K562 (cell line): ENCODE results near the gene SF3B4. TPM values are rescaled to one million over a fixed set of nuclear protein-coding genes. Genes with fewer than 3 reads are reported as not detected.
A peak's percentile ranks its signal among the peaks of the same experiment; 100 is the strongest.

ENCODE experiments used
- CBX5 ChIP-seq: IDR thresholded peaks from 2 replicates; pipeline ENCODE4 v1.6.1; 2014; ENCODE audit warnings: low read depth, borderline replicate concordance
- CHD4 ChIP-seq: fragments of 200-600 bp; sonication (generic); IDR thresholded peaks from 3 replicates; pipeline ENCODE4 v1.6.1; 2012; ENCODE audit warnings: low read depth, mild to moderate bottlenecking, mixed read lengths, low read length, inconsistent platforms; ENCODE audit not compliant: insufficient read depth, insufficient replicate concordance, poor library complexity, severe bottlenecking
- EWSR1 ChIP-seq: fragments of 450-650 bp; IDR thresholded peaks from 2 replicates; pipeline ENCODE4 v1.6.1; 2018; ENCODE audit warnings: borderline replicate concordance, mild to moderate bottlenecking, low read depth, moderate library complexity; ENCODE audit not compliant: partially characterized antibody
- FIP1L1 ChIP-seq: fragments of 200-400 bp; formaldehyde crosslinking; IDR thresholded peaks from 2 replicates; pipeline ENCODE4 v1.6.1; 2018; ENCODE audit warnings: mild to moderate bottlenecking, low read depth, low read length; ENCODE audit not compliant: poor library complexity, severe bottlenecking
- HNRNPLL ChIP-seq: fragments of 200-400 bp; formaldehyde crosslinking; IDR thresholded peaks from 2 replicates; pipeline ENCODE4 v1.6.1; 2017; ENCODE audit warnings: low read length, low read depth, mild to moderate bottlenecking; ENCODE audit not compliant: poor library complexity, severe bottlenecking
- MCM7 ChIP-seq, 2 experiments: fragments of 450-650 bp; IDR thresholded peaks; 2 replicates each; pipeline ENCODE4 v1.6.1; 2016 to 2018
- MXI1 ChIP-seq: IDR thresholded peaks from 2 replicates; pipeline ENCODE4 v1.6.1; 2011; ENCODE audit warnings: low read depth, mild to moderate bottlenecking, improper control_type of control experiment, low read length
- NR2C1 ChIP-seq, 2 experiments: fragments of 450-650 bp; IDR thresholded peaks; 2 replicates each; pipeline ENCODE4 v1.6.1; 2017; ENCODE audit warnings: mild to moderate bottlenecking in 2 of 2, antibody characterized with exemption in 1 of 2, inconsistent platforms in 1 of 2, missing compliant biosample characterization in 1 of 2, missing genetic modification characterization in 1 of 2
- SMARCC2 ChIP-seq: fragments of 450-650 bp; IDR thresholded peaks from 2 replicates; pipeline ENCODE4 v1.6.1; 2017; ENCODE audit warnings: antibody characterized with exemption, moderate library complexity, mild to moderate bottlenecking, low read depth
- TCF7 ChIP-seq: sonication (generic); IDR thresholded peaks from 2 replicates; pipeline ENCODE4 v1.6.1; 2016; ENCODE audit warnings: antibody characterized with exemption, borderline replicate concordance
- ZC3H4 ChIP-seq: sonication (generic); formaldehyde crosslinking; IDR thresholded peaks from 2 replicates; pipeline ENCODE4 v1.9.0; 2021; ENCODE audit warnings: missing genetic modification reagents, borderline replicate concordance
- ZNF212 ChIP-seq: fragments of 450-650 bp; formaldehyde crosslinking; IDR thresholded peaks from 2 replicates; pipeline ENCODE4 v1.4.0; 2020; ENCODE audit warnings: mild to moderate bottlenecking
- ZNF778 ChIP-seq: fragments of 450-650 bp; formaldehyde crosslinking; IDR thresholded peaks from 2 replicates; pipeline ENCODE4 v1.4.0; 2020; ENCODE audit warnings: mild to moderate bottlenecking, moderate library complexity
- ZNF830 ChIP-seq: fragments of 250-450 bp; sonication (Bioruptor Pico); IDR thresholded peaks from 2 replicates; pipeline ENCODE4 v1.5.0; 2021; ENCODE audit warnings: mild to moderate bottlenecking
- polyA plus RNA-seq, 8 experiments: library from polyadenylated mRNA; depleted of rRNA in 4 of 8; stranded (reverse) in 5 of 8; unstranded in 3 of 8; fragments of >200 nt; fragmentation: Nextera tagmentation in 2 of 8; fragmentation: Illumina TruSeq in 1 of 8; extraction: Ambion mirVana in 2 of 8; extraction: Trizol in 1 of 8; gene quantifications; 2 replicates each; pipeline versions ENCODE4 v1.2.1 to v1.2.3, GENCODE V29; 2011 to 2014; ENCODE audit warnings: inconsistent platforms in 1 of 8, missing spikeins in 1 of 8
- total RNA-seq, 7 experiments: library from RNA; depleted of rRNA in 6 of 7; stranded (reverse); fragments of >200 nt in 6 of 7; fragmentation: Illumina TruSeq in 2 of 7; extraction: Trizol in 2 of 7; gene quantifications; 2 replicates each; pipeline versions ENCODE4 v1.2.1 to v1.2.3, GENCODE V29; 2011 to 2021; ENCODE audit warnings: low replicate concordance in 1 of 7
- TF ChIP-seq, protein P1 (sequence below): IDR thresholded peaks from 3 replicates; pipeline ENCODE4 v1.6.1; 2011; ENCODE audit warnings: borderline replicate concordance, mild to moderate bottlenecking; ENCODE audit not compliant: insufficient read length, insufficient read depth
- TF ChIP-seq, protein P2 (sequence below): fragments of 450-650 bp; IDR thresholded peaks from one replicate; pipeline ENCODE4 v1.6.1; 2018; ENCODE audit warnings: mild to moderate bottlenecking, moderate library complexity; ENCODE audit not compliant: partially characterized antibody
- TF ChIP-seq, protein P3 (sequence below): fragments of 200-400 bp; formaldehyde crosslinking; IDR thresholded peaks from 2 replicates; pipeline ENCODE4 v1.6.1; 2017; ENCODE audit warnings: mild to moderate bottlenecking, low read depth, low read length, moderate library complexity
- TF ChIP-seq, protein P4 (sequence below): fragments of 200-800 bp; sonication (Bioruptor generic); IDR thresholded peaks from 2 replicates; pipeline ENCODE4 v1.6.1; 2017; ENCODE audit warnings: missing genetic modification characterization, missing compliant biosample characterization
- TF ChIP-seq, protein P5 (sequence below): fragments of 450-650 bp; IDR thresholded peaks from 2 replicates; pipeline ENCODE4 v1.6.1; 2016; ENCODE audit warnings: missing biosample characterization, missing genetic modification characterization

The SF3B4 gene
- total and polyA plus RNA-seq, 9 of the 15 experiments (the other 6 are each of a cell fraction or from before 2014, with no cell fraction given) = 3.0 to 88.0 (median 26.1) TPM

DNA sequence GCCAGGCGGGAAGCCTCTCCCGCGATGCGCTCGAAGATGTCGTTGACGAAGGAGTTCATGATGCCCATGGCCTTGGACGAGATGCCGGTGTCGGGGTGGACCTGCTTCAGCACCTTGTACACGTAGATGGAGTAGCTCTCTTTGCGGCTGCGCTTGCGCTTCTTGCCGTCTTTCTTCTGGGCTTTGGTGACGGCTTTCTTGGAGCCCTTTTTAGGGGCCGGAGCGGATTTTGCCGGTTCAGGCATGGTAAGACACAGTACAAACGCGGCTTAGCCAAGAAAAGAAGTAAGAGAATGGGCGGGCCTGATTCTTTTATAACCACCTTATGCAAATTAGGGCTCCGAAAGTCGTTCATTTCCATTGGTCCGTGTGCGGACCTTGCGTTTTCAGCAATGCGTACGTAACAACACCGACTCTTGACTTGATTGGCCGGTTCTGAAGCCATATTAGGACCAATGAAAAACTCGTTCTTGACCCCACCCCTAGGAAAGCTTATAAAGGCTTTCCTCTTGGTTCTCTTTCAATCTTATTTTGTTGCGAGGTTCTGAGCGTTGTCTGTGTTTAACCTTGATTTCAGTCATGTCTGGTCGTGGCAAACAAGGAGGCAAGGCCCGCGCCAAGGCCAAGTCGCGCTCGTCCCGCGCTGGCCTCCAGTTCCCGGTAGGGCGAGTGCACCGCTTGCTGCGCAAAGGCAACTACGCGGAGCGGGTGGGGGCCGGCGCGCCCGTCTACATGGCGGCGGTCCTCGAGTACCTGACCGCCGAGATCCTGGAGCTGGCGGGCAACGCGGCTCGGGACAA, 41.0 kb downstream of the SF3B4 start (continued):
- TF ChIP-seq, protein P1, sequence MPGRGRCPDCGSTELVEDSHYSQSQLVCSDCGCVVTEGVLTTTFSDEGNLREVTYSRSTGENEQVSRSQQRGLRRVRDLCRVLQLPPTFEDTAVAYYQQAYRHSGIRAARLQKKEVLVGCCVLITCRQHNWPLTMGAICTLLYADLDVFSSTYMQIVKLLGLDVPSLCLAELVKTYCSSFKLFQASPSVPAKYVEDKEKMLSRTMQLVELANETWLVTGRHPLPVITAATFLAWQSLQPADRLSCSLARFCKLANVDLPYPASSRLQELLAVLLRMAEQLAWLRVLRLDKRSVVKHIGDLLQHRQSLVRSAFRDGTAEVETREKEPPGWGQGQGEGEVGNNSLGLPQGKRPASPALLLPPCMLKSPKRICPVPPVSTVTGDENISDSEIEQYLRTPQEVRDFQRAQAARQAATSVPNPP = no peak
- TF ChIP-seq ZC3H4 (peak; percentile 98), ZNF212 (CRISPR knock-in tag) (no peak), SMARCC2 (no peak), TCF7 (no peak; the same call in 1 of the 2 replicates), MXI1 (peak; percentile 18), EWSR1 (no peak), MCM7 (IDR thresholded peaks at IDR 0.05) (no peak), NR2C1 (IDR thresholded peaks at IDR 0.05) (no peak), NR2C1 (tag; IDR thresholded peaks at IDR 0.05) (no peak), FIP1L1 (peak; percentile 90), CBX5 (no peak), ZNF778 (CRISPR knock-in tag) (no peak), CHD4 (no peak), HNRNPLL (peak; percentile 91), ZNF830 (CRISPR knock-in tag) (no peak)
- TF ChIP-seq, protein P2, sequence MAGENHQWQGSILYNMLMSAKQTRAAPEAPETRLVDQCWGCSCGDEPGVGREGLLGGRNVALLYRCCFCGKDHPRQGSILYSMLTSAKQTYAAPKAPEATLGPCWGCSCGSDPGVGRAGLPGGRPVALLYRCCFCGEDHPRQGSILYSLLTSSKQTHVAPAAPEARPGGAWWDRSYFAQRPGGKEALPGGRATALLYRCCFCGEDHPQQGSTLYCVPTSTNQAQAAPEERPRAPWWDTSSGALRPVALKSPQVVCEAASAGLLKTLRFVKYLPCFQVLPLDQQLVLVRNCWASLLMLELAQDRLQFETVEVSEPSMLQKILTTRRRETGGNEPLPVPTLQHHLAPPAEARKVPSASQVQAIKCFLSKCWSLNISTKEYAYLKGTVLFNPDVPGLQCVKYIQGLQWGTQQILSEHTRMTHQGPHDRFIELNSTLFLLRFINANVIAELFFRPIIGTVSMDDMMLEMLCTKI = no peak
- TF ChIP-seq, protein P3, sequence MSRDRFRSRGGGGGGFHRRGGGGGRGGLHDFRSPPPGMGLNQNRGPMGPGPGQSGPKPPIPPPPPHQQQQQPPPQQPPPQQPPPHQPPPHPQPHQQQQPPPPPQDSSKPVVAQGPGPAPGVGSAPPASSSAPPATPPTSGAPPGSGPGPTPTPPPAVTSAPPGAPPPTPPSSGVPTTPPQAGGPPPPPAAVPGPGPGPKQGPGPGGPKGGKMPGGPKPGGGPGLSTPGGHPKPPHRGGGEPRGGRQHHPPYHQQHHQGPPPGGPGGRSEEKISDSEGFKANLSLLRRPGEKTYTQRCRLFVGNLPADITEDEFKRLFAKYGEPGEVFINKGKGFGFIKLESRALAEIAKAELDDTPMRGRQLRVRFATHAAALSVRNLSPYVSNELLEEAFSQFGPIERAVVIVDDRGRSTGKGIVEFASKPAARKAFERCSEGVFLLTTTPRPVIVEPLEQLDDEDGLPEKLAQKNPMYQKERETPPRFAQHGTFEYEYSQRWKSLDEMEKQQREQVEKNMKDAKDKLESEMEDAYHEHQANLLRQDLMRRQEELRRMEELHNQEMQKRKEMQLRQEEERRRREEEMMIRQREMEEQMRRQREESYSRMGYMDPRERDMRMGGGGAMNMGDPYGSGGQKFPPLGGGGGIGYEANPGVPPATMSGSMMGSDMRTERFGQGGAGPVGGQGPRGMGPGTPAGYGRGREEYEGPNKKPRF = no peak
- TF ChIP-seq, protein P4, sequence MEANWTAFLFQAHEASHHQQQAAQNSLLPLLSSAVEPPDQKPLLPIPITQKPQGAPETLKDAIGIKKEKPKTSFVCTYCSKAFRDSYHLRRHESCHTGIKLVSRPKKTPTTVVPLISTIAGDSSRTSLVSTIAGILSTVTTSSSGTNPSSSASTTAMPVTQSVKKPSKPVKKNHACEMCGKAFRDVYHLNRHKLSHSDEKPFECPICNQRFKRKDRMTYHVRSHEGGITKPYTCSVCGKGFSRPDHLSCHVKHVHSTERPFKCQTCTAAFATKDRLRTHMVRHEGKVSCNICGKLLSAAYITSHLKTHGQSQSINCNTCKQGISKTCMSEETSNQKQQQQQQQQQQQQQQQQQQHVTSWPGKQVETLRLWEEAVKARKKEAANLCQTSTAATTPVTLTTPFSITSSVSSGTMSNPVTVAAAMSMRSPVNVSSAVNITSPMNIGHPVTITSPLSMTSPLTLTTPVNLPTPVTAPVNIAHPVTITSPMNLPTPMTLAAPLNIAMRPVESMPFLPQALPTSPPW (CRISPR knock-in tag) = peak; percentile 54; the same call in 1 of the 2 replicates
- TF ChIP-seq, protein P5, sequence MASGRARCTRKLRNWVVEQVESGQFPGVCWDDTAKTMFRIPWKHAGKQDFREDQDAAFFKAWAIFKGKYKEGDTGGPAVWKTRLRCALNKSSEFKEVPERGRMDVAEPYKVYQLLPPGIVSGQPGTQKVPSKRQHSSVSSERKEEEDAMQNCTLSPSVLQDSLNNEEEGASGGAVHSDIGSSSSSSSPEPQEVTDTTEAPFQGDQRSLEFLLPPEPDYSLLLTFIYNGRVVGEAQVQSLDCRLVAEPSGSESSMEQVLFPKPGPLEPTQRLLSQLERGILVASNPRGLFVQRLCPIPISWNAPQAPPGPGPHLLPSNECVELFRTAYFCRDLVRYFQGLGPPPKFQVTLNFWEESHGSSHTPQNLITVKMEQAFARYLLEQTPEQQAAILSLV = no peak
